ENCODE measurements around the gene MAPK10. TPM values are rescaled to one million over a fixed set of nuclear protein-coding genes. Genes with fewer than 3 reads are reported as not detected.

The MAPK10 gene
- total RNA-seq, 1 experiment from 2014 or later = 5.2 TPM

DNA sequence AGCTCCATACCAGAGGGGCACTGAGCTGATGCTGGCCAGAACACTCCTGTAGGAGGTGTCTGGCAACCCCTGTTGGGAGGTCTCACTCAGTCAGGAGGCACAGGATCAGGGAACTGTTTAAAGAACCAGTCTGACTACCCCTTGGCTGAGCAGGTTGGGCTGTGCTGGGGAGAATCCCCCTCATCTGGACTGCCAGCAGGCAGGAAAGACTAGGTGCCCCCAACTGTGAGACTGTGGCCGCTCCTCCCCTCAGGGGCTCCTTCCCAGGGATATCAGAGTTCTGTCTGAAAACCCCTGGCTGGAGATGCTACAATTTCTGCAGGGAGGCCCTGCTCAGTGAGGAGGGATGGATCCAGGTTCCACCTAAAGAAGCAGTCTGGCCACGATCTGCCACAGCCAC lies 245.3 kb downstream of the MAPK10 start:
- Mint-ChIP-seq H3K4me3 (no peak overlapping the region), H3K9me3 (peaks cover 42% of the 10 kb centered on the region), H3K27ac (no peak overlapping the region), H3K27me3 (ENCODE audit: low read depth) (no peaks in the 10 kb centered on the region), H3K4me1 (no peaks in the 10 kb centered on the region), H3K36me3 (peaks cover 12% of the 10 kb centered on the region)
- CTCF ChIA-PET = no interaction called here
- POLR2A ChIA-PET = no interaction called here
- DNase-seq (ENCODE audit: low spot score) = no peak
- no peak for TF ChIP-seq SP1 (CRISPR knock-in tag; conservative IDR thresholded peaks at IDR 0.05)
- TF ChIP-seq, protein P1, sequence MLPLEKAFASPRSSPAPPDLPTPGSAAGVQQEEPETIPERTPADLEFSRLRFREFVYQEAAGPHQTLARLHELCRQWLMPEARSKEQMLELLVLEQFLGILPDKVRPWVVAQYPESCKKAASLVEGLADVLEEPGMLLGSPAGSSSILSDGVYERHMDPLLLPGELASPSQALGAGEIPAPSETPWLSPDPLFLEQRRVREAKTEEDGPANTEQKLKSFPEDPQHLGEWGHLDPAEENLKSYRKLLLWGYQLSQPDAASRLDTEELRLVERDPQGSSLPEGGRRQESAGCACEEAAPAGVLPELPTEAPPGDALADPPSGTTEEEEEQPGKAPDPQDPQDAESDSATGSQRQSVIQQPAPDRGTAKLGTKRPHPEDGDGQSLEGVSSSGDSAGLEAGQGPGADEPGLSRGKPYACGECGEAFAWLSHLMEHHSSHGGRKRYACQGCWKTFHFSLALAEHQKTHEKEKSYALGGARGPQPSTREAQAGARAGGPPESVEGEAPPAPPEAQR (CRISPR knock-in tag; IDR thresholded peaks at IDR 0.05) = no peak
- TF ChIP-seq OVOL2 (CRISPR knock-in tag; IDR thresholded peaks at IDR 0.05; ENCODE audit: borderline replicate concordance) = no peak
- TF ChIP-seq, protein P2, sequence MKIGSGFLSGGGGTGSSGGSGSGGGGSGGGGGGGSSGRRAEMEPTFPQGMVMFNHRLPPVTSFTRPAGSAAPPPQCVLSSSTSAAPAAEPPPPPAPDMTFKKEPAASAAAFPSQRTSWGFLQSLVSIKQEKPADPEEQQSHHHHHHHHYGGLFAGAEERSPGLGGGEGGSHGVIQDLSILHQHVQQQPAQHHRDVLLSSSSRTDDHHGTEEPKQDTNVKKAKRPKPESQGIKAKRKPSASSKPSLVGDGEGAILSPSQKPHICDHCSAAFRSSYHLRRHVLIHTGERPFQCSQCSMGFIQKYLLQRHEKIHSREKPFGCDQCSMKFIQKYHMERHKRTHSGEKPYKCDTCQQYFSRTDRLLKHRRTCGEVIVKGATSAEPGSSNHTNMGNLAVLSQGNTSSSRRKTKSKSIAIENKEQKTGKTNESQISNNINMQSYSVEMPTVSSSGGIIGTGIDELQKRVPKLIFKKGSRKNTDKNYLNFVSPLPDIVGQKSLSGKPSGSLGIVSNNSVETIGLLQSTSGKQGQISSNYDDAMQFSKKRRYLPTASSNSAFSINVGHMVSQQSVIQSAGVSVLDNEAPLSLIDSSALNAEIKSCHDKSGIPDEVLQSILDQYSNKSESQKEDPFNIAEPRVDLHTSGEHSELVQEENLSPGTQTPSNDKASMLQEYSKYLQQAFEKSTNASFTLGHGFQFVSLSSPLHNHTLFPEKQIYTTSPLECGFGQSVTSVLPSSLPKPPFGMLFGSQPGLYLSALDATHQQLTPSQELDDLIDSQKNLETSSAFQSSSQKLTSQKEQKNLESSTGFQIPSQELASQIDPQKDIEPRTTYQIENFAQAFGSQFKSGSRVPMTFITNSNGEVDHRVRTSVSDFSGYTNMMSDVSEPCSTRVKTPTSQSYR (CRISPR knock-in tag; IDR thresholded peaks at IDR 0.05) = no peak
- no peak for TF ChIP-seq ZBTB21 (CRISPR knock-in tag; IDR thresholded peaks at IDR 0.05; ENCODE audit: borderline replicate concordance)
- TF ChIP-seq NFE2L1 (CRISPR knock-in tag; IDR thresholded peaks at IDR 0.05) = no peak
- TF ChIP-seq, protein P3, sequence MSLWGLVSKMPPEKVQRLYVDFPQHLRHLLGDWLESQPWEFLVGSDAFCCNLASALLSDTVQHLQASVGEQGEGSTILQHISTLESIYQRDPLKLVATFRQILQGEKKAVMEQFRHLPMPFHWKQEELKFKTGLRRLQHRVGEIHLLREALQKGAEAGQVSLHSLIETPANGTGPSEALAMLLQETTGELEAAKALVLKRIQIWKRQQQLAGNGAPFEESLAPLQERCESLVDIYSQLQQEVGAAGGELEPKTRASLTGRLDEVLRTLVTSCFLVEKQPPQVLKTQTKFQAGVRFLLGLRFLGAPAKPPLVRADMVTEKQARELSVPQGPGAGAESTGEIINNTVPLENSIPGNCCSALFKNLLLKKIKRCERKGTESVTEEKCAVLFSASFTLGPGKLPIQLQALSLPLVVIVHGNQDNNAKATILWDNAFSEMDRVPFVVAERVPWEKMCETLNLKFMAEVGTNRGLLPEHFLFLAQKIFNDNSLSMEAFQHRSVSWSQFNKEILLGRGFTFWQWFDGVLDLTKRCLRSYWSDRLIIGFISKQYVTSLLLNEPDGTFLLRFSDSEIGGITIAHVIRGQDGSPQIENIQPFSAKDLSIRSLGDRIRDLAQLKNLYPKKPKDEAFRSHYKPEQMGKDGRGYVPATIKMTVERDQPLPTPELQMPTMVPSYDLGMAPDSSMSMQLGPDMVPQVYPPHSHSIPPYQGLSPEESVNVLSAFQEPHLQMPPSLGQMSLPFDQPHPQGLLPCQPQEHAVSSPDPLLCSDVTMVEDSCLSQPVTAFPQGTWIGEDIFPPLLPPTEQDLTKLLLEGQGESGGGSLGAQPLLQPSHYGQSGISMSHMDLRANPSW (CRISPR knock-in tag; conservative IDR thresholded peaks at IDR 0.05; ENCODE audit: low read depth) = no peak
- no peak for TF ChIP-seq ZNF232 (CRISPR knock-in tag; IDR thresholded peaks at IDR 0.05)
- no peak for TF ChIP-seq CBFB (CRISPR knock-in tag; IDR thresholded peaks at IDR 0.05; ENCODE audit: low read depth)
- no peak for TF ChIP-seq ZNF423 (CRISPR knock-in tag; IDR thresholded peaks at IDR 0.05)
- TF ChIP-seq ESRRA (CRISPR knock-in tag; IDR thresholded peaks at IDR 0.05; ENCODE audit: borderline replicate concordance) = no peak
- TF ChIP-seq, protein P4, sequence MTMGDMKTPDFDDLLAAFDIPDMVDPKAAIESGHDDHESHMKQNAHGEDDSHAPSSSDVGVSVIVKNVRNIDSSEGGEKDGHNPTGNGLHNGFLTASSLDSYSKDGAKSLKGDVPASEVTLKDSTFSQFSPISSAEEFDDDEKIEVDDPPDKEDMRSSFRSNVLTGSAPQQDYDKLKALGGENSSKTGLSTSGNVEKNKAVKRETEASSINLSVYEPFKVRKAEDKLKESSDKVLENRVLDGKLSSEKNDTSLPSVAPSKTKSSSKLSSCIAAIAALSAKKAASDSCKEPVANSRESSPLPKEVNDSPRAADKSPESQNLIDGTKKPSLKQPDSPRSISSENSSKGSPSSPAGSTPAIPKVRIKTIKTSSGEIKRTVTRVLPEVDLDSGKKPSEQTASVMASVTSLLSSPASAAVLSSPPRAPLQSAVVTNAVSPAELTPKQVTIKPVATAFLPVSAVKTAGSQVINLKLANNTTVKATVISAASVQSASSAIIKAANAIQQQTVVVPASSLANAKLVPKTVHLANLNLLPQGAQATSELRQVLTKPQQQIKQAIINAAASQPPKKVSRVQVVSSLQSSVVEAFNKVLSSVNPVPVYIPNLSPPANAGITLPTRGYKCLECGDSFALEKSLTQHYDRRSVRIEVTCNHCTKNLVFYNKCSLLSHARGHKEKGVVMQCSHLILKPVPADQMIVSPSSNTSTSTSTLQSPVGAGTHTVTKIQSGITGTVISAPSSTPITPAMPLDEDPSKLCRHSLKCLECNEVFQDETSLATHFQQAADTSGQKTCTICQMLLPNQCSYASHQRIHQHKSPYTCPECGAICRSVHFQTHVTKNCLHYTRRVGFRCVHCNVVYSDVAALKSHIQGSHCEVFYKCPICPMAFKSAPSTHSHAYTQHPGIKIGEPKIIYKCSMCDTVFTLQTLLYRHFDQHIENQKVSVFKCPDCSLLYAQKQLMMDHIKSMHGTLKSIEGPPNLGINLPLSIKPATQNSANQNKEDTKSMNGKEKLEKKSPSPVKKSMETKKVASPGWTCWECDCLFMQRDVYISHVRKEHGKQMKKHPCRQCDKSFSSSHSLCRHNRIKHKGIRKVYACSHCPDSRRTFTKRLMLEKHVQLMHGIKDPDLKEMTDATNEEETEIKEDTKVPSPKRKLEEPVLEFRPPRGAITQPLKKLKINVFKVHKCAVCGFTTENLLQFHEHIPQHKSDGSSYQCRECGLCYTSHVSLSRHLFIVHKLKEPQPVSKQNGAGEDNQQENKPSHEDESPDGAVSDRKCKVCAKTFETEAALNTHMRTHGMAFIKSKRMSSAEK (CRISPR knock-in tag; IDR thresholded peaks at IDR 0.05; ENCODE audit: borderline replicate concordance) = no peak
- no peak for TF ChIP-seq NR1H2 (CRISPR knock-in tag; IDR thresholded peaks at IDR 0.05)
- ATAC-seq = peak; percentile 39; the same call in 1 of the 2 replicates

DNA sequence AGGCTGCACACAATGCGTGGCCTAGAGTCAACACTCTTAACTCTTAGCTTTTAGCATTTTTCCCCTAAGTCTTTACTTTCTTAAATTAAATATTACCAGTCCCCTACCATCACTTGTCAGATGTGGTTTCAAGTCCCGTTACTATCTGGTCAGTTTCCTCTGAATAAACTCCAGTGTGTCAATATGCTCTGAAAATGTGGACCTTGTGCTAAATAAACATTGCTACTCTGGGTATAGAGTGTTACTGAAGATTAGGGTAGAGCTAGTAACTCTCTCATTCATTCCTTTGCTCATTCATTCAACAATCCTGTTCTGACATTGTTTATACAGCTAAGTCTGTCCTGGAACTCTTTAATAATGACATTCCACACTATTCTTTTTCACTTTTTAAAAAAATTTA lies 251.0 kb downstream of the MAPK10 start:
- Mint-ChIP-seq H3K4me1 (peaks cover 12% of the 10 kb centered on the region), H3K9me3 (peaks cover 37% of the 10 kb centered on the region), H3K27me3 (ENCODE audit: low read depth) (no peaks in the 10 kb centered on the region), H3K27ac (no peak overlapping the region), H3K4me3 (no peak overlapping the region), H3K36me3 (peaks cover 12% of the 10 kb centered on the region)
- DNase-seq (ENCODE audit: low spot score) (no peak), ATAC-seq (no peak)
- TF ChIP-seq ZNF317 (CRISPR knock-in tag; IDR thresholded peaks at IDR 0.05; ENCODE audit: borderline replicate concordance, low read depth) = no peak
- POLR2A ChIA-PET = no interaction called here
- CTCF ChIA-PET = no interaction called here

All from WTC11 (cell line).